Astrocyte of the spinal cord (primary cell): ENCODE results near the gene STAG1.
"Not testable (repeated sequence)": the region's sequence is repeated elsewhere in the genome, so short reads cannot be mapped to it uniquely, and the experiment has no call there.

Experiments used
- DNase-seq: peaks from one replicate; pipeline ENCODE4 v3.0.0; 2011; ENCODE audit warnings: low read depth, low spot score
- H3K4me3 ChIP-seq: 2 replicates; pipeline ENCODE4 v1.5.1; 2011; ENCODE audit warnings: low read depth, mild to moderate bottlenecking, low read length, moderate library complexity
- in situ Hi-C: cut with HindIII; loops from 2 replicates; pipeline ENCODE4 v1.10.0; 2017; ENCODE audit warnings: low sequenced_read_pairs
- TF ChIP-seq, protein P1 (sequence below): IDR thresholded peaks from 2 replicates; pipeline ENCODE4 v1.5.1; 2012; ENCODE audit warnings: low read depth, mild to moderate bottlenecking, low read length, inconsistent platforms

STAG1 gene

DNA sequence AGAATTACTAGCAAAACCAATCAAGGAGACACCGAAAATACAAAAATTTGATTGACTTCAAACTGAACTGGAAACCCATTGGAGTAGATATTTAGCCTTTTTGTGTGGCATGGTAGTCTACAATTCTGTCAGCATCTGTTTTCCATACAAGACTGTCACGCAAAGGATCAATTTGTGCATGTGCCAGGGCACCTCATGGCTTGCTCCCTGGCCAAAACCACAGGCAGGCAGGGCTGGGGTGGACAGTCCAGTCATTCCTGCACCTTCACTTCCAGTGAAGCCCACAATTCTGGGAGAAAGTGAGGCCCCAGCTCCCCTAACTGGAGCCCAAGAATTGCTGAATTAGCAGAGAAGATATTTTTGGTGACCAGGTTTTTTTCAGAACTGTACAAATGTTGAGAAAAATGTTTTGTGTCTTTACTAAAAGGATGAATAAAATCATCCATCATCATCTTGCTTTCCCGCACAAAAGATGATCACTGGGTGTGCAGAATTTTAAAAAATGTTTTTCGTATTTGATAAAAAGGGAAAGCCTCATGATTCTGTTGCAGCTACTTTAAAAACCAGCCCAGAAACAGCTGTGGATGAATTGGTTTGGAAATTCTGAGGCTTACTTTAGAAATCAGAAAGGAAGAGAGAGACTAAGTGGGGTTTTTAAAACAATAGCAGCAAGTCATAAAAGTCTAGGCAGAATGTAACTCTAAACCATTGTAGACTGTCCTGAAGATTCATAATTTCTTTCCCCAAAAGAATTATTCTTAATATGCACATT, 415.7 kb downstream of the STAG1 start:
- DNase-seq: peak; percentile 38
- TF ChIP-seq, protein P1, sequence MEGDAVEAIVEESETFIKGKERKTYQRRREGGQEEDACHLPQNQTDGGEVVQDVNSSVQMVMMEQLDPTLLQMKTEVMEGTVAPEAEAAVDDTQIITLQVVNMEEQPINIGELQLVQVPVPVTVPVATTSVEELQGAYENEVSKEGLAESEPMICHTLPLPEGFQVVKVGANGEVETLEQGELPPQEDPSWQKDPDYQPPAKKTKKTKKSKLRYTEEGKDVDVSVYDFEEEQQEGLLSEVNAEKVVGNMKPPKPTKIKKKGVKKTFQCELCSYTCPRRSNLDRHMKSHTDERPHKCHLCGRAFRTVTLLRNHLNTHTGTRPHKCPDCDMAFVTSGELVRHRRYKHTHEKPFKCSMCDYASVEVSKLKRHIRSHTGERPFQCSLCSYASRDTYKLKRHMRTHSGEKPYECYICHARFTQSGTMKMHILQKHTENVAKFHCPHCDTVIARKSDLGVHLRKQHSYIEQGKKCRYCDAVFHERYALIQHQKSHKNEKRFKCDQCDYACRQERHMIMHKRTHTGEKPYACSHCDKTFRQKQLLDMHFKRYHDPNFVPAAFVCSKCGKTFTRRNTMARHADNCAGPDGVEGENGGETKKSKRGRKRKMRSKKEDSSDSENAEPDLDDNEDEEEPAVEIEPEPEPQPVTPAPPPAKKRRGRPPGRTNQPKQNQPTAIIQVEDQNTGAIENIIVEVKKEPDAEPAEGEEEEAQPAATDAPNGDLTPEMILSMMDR: no peak
- in situ Hi-C loops: no loop called here
- no peak overlapping the region for H3K4me3 ChIP-seq

DNA sequence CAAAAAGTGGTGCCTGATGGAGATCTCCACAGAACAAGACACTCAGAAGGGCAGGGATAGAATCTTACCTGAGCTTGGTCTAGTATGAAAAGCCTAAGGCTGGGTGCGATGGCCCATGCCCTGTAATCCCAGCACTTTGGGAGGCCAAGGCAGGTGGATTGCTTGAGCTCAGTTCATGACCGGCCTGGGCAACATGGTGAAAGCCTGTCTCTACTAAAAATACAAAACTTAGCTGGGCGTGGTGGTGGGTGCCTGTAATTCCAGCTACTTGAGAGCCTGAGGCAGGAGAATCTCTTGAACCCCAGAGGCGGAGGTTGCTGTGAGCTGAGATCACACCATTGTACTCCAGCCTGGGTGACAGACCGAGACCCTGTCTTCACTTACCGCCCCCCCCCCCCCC, 417.5 kb downstream of the STAG1 start:
- DNase-seq, H3K4me3 ChIP-seq, in situ Hi-C loops: not testable (repeated sequence)

DNA sequence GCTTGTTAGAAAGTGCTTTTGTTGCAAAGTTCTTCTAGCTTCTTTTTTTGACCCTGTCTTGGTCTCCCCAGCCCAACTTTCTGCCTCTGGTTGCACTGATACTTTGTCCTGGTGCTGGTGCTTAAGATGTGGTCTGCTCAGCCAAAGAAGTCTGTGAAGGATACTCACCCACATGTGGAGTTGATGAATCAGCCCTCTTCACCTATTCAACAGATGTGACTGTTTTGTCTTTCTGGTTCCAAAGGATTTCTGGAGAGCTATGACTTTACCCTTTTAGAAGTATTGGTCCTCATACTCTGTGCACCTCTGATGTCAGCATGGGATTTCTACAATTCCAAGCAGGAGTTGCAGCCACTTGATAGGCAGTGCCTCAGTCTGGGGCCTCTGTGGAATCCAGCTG, 418.0 kb downstream of the STAG1 start:
- in situ Hi-C loops: no loop called here
- no peak for DNase-seq
- H3K4me3 ChIP-seq: no peak overlapping the region
- TF ChIP-seq, protein P1: no peak

DNA sequence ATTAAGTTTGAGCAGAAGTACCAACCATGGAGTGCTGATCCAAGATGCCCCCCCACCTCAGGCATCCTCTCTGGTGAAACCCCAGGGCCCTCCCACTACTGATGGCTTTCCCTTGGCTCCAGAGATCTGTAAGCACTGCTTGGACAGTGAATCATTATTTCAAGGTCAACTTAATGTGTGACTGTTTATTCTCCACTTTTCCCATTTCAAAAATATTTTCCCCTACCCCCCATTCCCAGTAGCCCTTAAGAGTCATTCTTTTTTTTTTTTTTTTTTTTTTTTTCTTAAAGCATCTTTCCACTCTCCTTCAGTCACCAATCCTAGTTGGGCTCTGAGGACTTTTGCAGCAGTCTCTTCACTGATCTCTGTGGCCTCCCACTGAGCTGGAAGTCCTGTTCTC, 419.4 kb downstream of the STAG1 start:
- TF ChIP-seq, protein P1: no peak
- no peak overlapping the region for H3K4me3 ChIP-seq
- DNase-seq: peak; percentile 37
- in situ Hi-C loops: no loop called here

DNA sequence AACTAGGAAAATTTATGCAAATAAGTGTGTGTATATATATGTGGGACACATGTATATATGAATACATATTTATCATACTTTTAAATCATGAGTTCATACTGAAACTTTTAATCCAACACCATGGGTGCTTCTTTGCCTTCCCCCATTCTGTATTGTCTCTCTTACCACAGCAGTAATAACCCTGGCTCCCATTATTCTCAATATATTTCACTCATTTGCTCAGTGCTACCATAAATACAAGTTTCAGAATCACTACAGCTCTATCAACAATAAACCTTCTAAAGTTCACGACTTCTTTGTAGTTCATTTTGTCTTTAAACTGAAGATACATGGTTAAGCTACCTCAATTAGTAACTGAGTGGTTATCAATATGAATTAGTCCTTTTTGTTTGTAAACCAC, 419.9 kb downstream of the STAG1 start:
- TF ChIP-seq, protein P1: no peak
- in situ Hi-C loops: no loop called here
- no peak for DNase-seq
- H3K4me3 ChIP-seq: no peak overlapping the region

DNA sequence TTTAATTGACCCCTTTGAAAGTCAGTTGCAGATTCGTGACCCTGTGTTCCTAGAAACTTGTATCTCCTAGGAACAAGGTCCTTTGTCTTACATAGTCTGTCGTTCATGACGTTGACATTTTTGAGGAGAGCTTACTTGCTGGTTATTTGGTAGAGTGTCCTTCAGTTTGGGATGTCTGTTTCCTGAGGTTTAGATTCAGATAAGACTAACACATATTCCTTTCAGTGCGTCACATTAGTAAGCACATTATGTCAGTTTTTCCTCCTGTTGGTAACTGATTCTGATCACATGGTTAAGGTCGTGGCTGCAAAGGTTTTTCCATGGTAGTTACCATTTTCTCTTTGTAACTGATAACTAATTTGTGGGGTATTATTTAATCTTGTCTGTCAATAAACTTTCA, 421.3 kb downstream of the STAG1 start:
- no peak overlapping the region for H3K4me3 ChIP-seq
- TF ChIP-seq, protein P1: no peak
- no peak for DNase-seq
- in situ Hi-C loops: no loop called here

DNA sequence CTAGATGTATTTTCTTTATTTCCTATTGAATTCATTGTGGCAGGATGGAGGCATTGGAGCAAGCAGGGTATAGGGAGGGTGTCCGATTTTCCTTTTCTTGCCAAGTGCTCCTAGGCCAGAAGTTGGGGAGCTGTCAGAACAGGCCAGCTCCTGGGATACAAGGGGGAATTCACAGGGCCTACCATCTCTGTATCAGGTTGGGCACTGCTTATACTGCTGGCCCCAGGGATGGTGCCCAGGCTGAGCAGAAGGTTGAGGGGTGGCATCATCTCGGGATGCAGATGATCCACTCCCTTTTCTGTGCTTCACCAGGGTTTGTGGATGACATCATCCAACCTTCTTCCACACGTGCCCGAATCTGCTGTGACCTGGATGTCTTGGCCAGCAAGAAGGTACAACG, 422.6 kb downstream of the STAG1 start:
- in situ Hi-C loops: no loop called here
- no peak for DNase-seq
- H3K4me3 ChIP-seq: no peak overlapping the region
- TF ChIP-seq, protein P1: no peak
